Progenitor cell of endocrine pancreas (in vitro differentiated cells): ENCODE data around the gene QRFP. TPM values are rescaled to one million over a fixed set of nuclear protein-coding genes. Genes with fewer than 3 reads are reported as not detected.

Source experiments
- DNase-seq: peaks from one replicate; pipeline ENCODE4 v3.0.0; 2021; ENCODE audit warnings: low spot score; ENCODE audit not compliant: unreplicated experiment
- H3K27ac Mint-ChIP-seq: 2 replicates; pipeline ENCODE4 v1.8.0; 2021; ENCODE audit warnings: mild to moderate bottlenecking, moderate library complexity, mixed read lengths
- H3K27me3 Mint-ChIP-seq: 2 replicates; pipeline ENCODE4 v1.8.0; 2021; ENCODE audit warnings: mixed read lengths
- H3K36me3 Mint-ChIP-seq: 2 replicates; pipeline ENCODE4 v1.8.0; 2022; ENCODE audit warnings: mixed read lengths; ENCODE audit not compliant: insufficient read depth
- H3K4me1 Mint-ChIP-seq: 2 replicates; pipeline ENCODE4 v1.8.0; 2021; ENCODE audit warnings: low read depth, mixed read lengths
- H3K4me3 Mint-ChIP-seq: 2 replicates; pipeline ENCODE4 v1.8.0; 2021; ENCODE audit warnings: low read depth, mild to moderate bottlenecking, moderate library complexity, mixed read lengths
- H3K9me3 Mint-ChIP-seq: 2 replicates; pipeline ENCODE4 v1.8.0; 2021; ENCODE audit warnings: low read depth, mixed read lengths
- total RNA-seq: library from RNA; stranded (reverse); gene quantifications from 2 replicates; pipeline ENCODE4 v1.2.1, GENCODE V29; 2021
- TF ChIP-seq, protein P1 (sequence below): fragments of 200-600 bp; sonication (generic); IDR thresholded peaks from one replicate; pipeline ENCODE4 v1.5.0; 2021; ENCODE audit warnings: antibody characterized with exemption, mild to moderate bottlenecking; ENCODE audit not compliant: unreplicated experiment

Gene QRFP
- total RNA-seq, 1 donor from 2014 or later: not detected

DNA sequence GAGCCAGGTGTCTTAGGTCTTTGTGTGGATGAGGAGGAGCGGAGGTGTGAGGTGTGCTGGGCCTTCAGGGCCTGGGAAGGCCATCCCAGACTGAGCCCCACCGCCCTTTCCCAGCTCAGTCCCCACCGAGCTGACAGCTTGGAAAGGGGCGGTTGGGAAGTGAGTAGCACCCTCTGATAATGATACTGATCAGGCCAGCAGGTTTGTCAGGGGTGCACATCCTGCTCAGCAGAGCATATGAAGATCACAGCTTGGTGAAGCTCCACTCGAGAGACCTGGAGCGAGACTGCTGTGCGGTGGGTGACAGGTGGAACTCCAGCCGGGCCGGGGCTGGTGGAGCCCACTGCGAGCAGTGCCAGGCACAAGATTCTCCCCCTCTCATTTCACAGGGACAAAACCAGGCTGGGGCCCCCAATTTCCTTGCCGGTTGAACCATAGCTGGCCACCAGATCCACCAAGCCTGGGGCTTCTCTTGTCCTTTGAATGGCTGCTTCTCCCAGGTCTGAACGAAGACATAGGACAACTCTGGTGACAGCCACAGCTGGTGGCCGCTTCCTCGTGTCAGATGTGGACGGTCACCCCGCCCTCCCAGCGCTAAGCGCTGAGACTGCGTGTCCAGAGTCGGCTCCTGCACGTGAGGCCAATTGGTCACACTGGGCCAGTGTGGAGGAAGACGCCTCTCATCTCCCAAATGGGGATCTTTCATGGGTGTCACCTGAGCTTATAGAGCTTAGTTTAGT is 8.3 kb downstream of the QRFP start:
- Mint-ChIP-seq H3K27me3 (no peaks in the 10 kb centered on the region), H3K4me1 (peaks cover 1% of the 10 kb centered on the region), H3K27ac (no peak overlapping the region), H3K36me3 (peaks cover 16% of the 10 kb centered on the region), H3K9me3 (no peaks in the 10 kb centered on the region), H3K4me3 (no peak overlapping the region)
- no peak for DNase-seq
- TF ChIP-seq, protein P1, sequence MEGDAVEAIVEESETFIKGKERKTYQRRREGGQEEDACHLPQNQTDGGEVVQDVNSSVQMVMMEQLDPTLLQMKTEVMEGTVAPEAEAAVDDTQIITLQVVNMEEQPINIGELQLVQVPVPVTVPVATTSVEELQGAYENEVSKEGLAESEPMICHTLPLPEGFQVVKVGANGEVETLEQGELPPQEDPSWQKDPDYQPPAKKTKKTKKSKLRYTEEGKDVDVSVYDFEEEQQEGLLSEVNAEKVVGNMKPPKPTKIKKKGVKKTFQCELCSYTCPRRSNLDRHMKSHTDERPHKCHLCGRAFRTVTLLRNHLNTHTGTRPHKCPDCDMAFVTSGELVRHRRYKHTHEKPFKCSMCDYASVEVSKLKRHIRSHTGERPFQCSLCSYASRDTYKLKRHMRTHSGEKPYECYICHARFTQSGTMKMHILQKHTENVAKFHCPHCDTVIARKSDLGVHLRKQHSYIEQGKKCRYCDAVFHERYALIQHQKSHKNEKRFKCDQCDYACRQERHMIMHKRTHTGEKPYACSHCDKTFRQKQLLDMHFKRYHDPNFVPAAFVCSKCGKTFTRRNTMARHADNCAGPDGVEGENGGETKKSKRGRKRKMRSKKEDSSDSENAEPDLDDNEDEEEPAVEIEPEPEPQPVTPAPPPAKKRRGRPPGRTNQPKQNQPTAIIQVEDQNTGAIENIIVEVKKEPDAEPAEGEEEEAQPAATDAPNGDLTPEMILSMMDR: no peak

DNA sequence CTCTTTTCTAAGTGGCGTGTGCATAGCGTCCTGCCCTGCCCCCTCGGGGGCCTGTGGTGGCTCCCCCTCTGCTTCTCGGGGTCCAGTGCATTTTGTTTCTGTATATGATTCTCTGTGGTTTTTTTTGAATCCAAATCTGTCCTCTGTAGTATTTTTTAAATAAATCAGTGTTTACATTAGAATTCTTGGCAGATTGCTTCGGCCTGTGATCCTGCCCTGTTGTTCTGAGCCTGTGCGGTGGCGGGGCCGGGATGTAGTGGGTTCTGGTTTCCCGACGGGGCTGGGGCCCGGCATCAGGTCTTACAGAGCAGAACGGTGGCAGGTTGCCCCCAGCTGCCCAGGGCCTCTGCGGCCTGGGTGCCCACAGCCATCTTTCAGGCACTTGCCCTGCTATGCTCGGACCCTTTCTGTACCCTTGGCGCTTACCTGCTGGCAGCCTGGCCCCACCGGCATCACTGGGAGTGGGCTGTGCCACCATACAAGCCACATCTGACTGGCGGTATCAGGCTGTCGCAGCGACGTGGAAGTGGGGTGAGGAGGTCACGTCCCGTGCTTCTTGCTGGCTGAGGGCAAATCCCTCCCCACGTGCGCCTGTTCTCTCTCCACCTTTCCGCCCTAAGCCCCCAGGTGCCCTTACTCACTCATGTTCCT is 9.0 kb downstream of the QRFP start:
- Mint-ChIP-seq H3K36me3 (peaks cover 16% of the 10 kb centered on the region), H3K9me3 (no peaks in the 10 kb centered on the region), H3K4me1 (peaks cover 1% of the 10 kb centered on the region), H3K4me3 (no peak overlapping the region), H3K27me3 (no peaks in the 10 kb centered on the region), H3K27ac (no peak overlapping the region)
- TF ChIP-seq, protein P1: no peak
- DNase-seq: no peak

DNA sequence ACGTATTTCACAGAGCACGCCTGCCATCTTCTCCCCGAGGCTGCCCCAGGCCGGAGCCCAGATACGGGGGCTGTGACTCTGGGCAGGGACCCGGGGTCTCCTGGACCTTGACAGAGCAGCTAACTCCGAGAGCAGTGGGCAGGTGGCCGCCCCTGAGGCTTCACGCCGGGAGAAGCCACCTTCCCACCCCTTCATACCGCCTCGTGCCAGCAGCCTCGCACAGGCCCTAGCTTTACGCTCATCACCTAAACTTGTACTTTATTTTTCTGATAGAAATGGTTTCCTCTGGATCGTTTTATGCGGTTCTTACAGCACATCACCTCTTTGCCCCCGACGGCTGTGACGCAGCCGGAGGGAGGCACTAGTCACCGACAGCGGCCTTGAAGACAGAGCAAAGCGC is 9.6 kb downstream of the QRFP start:
- peaks cover 16% of the 10 kb centered on the region for H3K36me3 Mint-ChIP-seq
- no peak for DNase-seq
- no peak overlapping the region for H3K4me3 Mint-ChIP-seq
- H3K27ac Mint-ChIP-seq: no peak overlapping the region
- no peaks in the 10 kb centered on the region for H3K27me3 Mint-ChIP-seq
- TF ChIP-seq, protein P1: no peak
- H3K9me3 Mint-ChIP-seq: no peaks in the 10 kb centered on the region
- H3K4me1 Mint-ChIP-seq: peaks cover 1% of the 10 kb centered on the region

- H3K4me3 Mint-ChIP-seq: no peak overlapping the region
- peaks cover 1% of the 10 kb centered on the region for H3K4me1 Mint-ChIP-seq
- H3K27ac Mint-ChIP-seq: peak overlapping the region; percentile 59
- H3K9me3 Mint-ChIP-seq: no peaks in the 10 kb centered on the region
- no peak for DNase-seq
- H3K36me3 Mint-ChIP-seq: peaks cover 25% of the 10 kb centered on the region
- H3K27me3 Mint-ChIP-seq: no peaks in the 10 kb centered on the region
- TF ChIP-seq, protein P1: no peak
These were observed 10.9 kb downstream of the QRFP start for GRCh38 chr9:130885484-130886375.
